Measurements from ENCODE around the gene MEGF8.
A peak's percentile ranks its signal among the peaks of the same experiment; 100 is the strongest.

The MEGF8 gene

DNA sequence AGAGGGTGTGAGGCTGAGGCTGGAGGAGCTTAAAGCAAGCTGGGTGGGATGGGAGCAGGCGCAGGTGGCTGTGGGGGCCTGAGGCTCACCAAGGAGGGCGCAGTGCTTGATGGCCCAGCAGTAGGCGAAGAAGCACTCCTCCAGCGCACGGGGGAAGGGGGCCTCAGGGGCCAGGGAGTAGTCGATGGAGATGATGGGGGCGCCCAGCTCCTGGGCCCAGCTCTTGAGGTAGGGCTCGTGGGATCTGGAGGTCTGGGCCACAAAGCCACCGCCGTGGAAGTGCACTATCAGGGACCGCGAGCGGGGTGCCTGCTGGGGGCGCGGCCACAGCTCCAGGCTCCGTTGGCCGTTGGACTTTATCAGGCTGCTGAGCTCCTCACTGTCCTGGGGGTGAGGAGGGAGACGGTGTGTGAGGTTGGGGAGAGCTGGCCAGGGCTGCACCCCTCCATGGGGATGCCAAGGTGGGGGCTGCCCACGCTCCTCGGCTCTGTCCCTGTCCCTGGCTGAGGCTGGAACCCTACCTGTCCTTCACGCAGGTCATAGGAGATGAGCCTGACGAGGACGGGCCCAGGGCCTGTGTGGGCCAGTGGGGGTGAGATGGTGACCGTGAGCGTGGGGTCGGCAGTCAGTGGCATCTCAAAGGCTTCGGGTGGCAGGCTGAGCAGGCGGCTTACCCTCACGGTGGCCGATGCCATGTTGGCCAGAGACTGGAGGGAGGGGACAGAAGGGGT lies 81.8 kb downstream of the MEGF8 start:
- Mint-ChIP-seq H3K4me1 (ENCODE audit: low read depth) (no peaks in the 10 kb centered on the region), H3K27ac (no peak overlapping the region), H3K27me3 (no peaks in the 10 kb centered on the region), H3K9me3 (ENCODE audit: low read depth) (no peaks in the 10 kb centered on the region), H3K4me3 (no peak overlapping the region), H3K36me3 (no peaks in the 10 kb centered on the region)

- H3K27ac Mint-ChIP-seq = no peak overlapping the region
- H3K9me3 Mint-ChIP-seq (ENCODE audit: low read depth) = no peaks in the 10 kb centered on the region
- no peaks in the 10 kb centered on the region for H3K36me3 Mint-ChIP-seq
- H3K4me3 Mint-ChIP-seq = no peak overlapping the region
- H3K27me3 Mint-ChIP-seq = no peaks in the 10 kb centered on the region
- no peaks in the 10 kb centered on the region for H3K4me1 Mint-ChIP-seq (ENCODE audit: low read depth)
Observed at GRCh38 chr19:42407816-42408175, 82.4 kb downstream of the MEGF8 start.

- no peak overlapping the region for H3K4me3 Mint-ChIP-seq
- no peak overlapping the region for H3K27ac Mint-ChIP-seq
- H3K4me1 Mint-ChIP-seq (ENCODE audit: low read depth) = peaks cover 4% of the 10 kb centered on the region
- no peaks in the 10 kb centered on the region for H3K9me3 Mint-ChIP-seq (ENCODE audit: low read depth)
- H3K27me3 Mint-ChIP-seq = no peaks in the 10 kb centered on the region
- no peaks in the 10 kb centered on the region for H3K36me3 Mint-ChIP-seq
Observed at GRCh38 chr19:42409477-42409876, 84.0 kb downstream of the MEGF8 start.

DNA sequence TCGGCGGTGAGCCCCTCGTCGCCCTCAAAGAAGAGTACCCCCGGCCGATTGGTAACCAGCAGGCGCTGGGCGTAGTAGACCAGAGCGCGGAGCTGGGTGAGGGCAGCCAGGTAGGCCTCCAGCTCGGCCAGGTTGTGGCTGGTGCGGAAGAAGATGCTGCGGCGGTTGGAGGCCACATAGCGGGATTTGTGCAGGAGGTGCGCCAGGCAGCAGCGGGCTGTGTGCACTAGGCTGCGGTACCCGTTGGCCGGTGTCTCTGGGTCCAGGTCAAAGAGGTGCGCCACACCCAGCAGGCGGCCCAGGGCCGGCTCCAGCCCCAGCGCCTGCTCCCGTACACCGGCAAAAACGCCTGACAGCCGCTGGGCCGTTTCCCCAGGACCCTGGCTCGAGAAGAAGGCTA lies 84.9 kb downstream of the MEGF8 start:
- Mint-ChIP-seq H3K36me3 (no peaks in the 10 kb centered on the region), H3K27me3 (no peaks in the 10 kb centered on the region), H3K4me1 (ENCODE audit: low read depth) (peaks cover 4% of the 10 kb centered on the region), H3K4me3 (no peak overlapping the region), H3K27ac (no peak overlapping the region), H3K9me3 (ENCODE audit: low read depth) (no peaks in the 10 kb centered on the region)

GRCh38 chr19:42411581-42412178 lies 86.2 kb downstream of the MEGF8 start:
- Mint-ChIP-seq H3K27me3 (no peaks in the 10 kb centered on the region), H3K27ac (no peak overlapping the region), H3K36me3 (no peaks in the 10 kb centered on the region), H3K4me3 (no peak overlapping the region), H3K9me3 (ENCODE audit: low read depth) (no peaks in the 10 kb centered on the region), H3K4me1 (ENCODE audit: low read depth) (peaks cover 4% of the 10 kb centered on the region)

GRCh38 chr19:42412227-42412626 lies 86.8 kb downstream of the MEGF8 start:
- Mint-ChIP-seq H3K9me3 (ENCODE audit: low read depth) (no peaks in the 10 kb centered on the region), H3K4me3 (no peak overlapping the region), H3K27ac (no peak overlapping the region), H3K36me3 (no peaks in the 10 kb centered on the region), H3K4me1 (ENCODE audit: low read depth) (peaks cover 4% of the 10 kb centered on the region), H3K27me3 (no peaks in the 10 kb centered on the region)

GRCh38 chr19:42412661-42413076 lies 87.2 kb downstream of the MEGF8 start:
- Mint-ChIP-seq H3K27ac (no peak overlapping the region), H3K36me3 (no peaks in the 10 kb centered on the region), H3K9me3 (ENCODE audit: low read depth) (no peaks in the 10 kb centered on the region), H3K4me3 (no peak overlapping the region), H3K27me3 (no peaks in the 10 kb centered on the region), H3K4me1 (ENCODE audit: low read depth) (peaks cover 4% of the 10 kb centered on the region)

DNA sequence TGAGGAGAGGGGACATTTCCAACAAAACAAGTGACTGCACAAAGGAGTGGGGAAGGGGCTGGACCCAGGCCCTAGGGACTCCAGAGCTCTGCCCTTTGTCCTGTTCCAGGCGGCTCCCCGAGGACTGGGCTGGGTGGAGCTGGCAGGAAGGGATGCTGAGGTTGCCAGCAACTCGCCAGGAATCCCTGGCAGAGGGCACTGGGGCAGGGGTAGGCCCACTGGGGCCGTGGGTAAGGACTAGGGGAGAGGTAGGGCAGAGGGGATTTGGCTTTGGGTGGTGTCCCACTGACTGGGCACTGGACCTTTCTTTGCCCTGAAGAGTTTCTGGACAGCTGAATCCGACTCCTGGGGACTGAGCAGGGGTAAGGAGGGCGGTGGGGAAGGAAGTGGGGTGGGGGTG lies 93.9 kb downstream of the MEGF8 start:
- Mint-ChIP-seq H3K27me3 (no peaks in the 10 kb centered on the region), H3K36me3 (no peaks in the 10 kb centered on the region), H3K27ac (no peak overlapping the region), H3K9me3 (ENCODE audit: low read depth) (no peaks in the 10 kb centered on the region), H3K4me1 (ENCODE audit: low read depth) (peaks cover 36% of the 10 kb centered on the region), H3K4me3 (no peak overlapping the region)

GRCh38 chr19:42420055-42420544 lies 94.7 kb downstream of the MEGF8 start:
- H3K27me3 Mint-ChIP-seq = no peaks in the 10 kb centered on the region
- no peaks in the 10 kb centered on the region for H3K36me3 Mint-ChIP-seq
- peaks cover 36% of the 10 kb centered on the region for H3K4me1 Mint-ChIP-seq (ENCODE audit: low read depth)
- peak overlapping the region; percentile 56 for H3K4me3 Mint-ChIP-seq
- no peaks in the 10 kb centered on the region for H3K9me3 Mint-ChIP-seq (ENCODE audit: low read depth)
- peak overlapping the region; percentile 19 for H3K27ac Mint-ChIP-seq

DNA sequence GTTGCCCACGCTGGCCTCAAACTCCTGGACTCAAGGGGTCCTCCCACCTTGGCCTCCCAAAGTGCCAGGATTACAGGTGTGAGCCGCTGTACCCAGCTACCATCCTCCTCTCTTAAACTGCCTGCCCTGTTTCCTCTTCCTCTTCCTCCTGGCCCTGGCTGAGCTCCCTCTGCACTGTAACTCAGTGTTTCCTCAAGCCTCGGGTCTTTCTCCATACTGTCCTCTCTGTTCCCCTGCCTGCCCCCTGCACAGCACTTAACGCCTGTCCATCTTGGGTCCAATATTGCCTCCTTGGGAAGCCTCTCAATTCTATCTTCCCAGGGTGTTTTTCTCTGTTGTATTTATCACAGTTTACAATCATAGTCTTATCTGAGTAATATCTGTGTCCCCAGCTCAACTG lies 95.7 kb downstream of the MEGF8 start:
- H3K27ac Mint-ChIP-seq = no peak overlapping the region
- no peaks in the 10 kb centered on the region for H3K27me3 Mint-ChIP-seq
- no peaks in the 10 kb centered on the region for H3K36me3 Mint-ChIP-seq
- no peak overlapping the region for H3K4me3 Mint-ChIP-seq
- H3K4me1 Mint-ChIP-seq (ENCODE audit: low read depth) = peaks cover 36% of the 10 kb centered on the region
- no peaks in the 10 kb centered on the region for H3K9me3 Mint-ChIP-seq (ENCODE audit: low read depth)

GRCh38 chr19:42421591-42422031 lies 96.2 kb downstream of the MEGF8 start:
- Mint-ChIP-seq H3K27ac (no peak overlapping the region), H3K27me3 (no peaks in the 10 kb centered on the region), H3K9me3 (ENCODE audit: low read depth) (no peaks in the 10 kb centered on the region), H3K4me3 (peak overlapping the region; percentile 97), H3K4me1 (ENCODE audit: low read depth) (peaks cover 36% of the 10 kb centered on the region), H3K36me3 (no peaks in the 10 kb centered on the region)

- H3K27ac Mint-ChIP-seq = peak overlapping the region; percentile 89
- no peaks in the 10 kb centered on the region for H3K9me3 Mint-ChIP-seq (ENCODE audit: low read depth)
- H3K36me3 Mint-ChIP-seq = no peaks in the 10 kb centered on the region
- peaks cover 36% of the 10 kb centered on the region for H3K4me1 Mint-ChIP-seq (ENCODE audit: low read depth)
- H3K27me3 Mint-ChIP-seq = no peaks in the 10 kb centered on the region
- H3K4me3 Mint-ChIP-seq = peak overlapping the region; percentile 97
Observed at GRCh38 chr19:42422092-42422900, 96.9 kb downstream of the MEGF8 start.

- peak overlapping the region; percentile 97 for H3K4me3 Mint-ChIP-seq
- no peaks in the 10 kb centered on the region for H3K27me3 Mint-ChIP-seq
- no peaks in the 10 kb centered on the region for H3K36me3 Mint-ChIP-seq
- H3K4me1 Mint-ChIP-seq (ENCODE audit: low read depth) = peaks cover 36% of the 10 kb centered on the region
- H3K27ac Mint-ChIP-seq = peak overlapping the region; percentile 89
- no peaks in the 10 kb centered on the region for H3K9me3 Mint-ChIP-seq (ENCODE audit: low read depth)
Observed at GRCh38 chr19:42422901-42423461, 97.5 kb downstream of the MEGF8 start.

- H3K4me1 Mint-ChIP-seq (ENCODE audit: low read depth) = peaks cover 35% of the 10 kb centered on the region
- no peaks in the 10 kb centered on the region for H3K9me3 Mint-ChIP-seq (ENCODE audit: low read depth)
- no peaks in the 10 kb centered on the region for H3K27me3 Mint-ChIP-seq
- peak overlapping the region; percentile 89 for H3K27ac Mint-ChIP-seq
- no peaks in the 10 kb centered on the region for H3K36me3 Mint-ChIP-seq
- H3K4me3 Mint-ChIP-seq = peak overlapping the region; percentile 97
Observed at GRCh38 chr19:42423462-42424344, 98.3 kb downstream of the MEGF8 start.
